Lower lobe of right lung (tissue), 2 donors: ENCODE data around the gene SERF1A. TPM values are rescaled to one million over a fixed set of nuclear protein-coding genes. Genes with fewer than 3 reads are reported as not detected.
A peak's percentile ranks its signal among the peaks of the same experiment; 100 is the strongest.
"Not testable (repeated sequence)": the region's sequence is repeated elsewhere in the genome, so short reads cannot be mapped to it uniquely, and the experiment has no call there.

Source experiments
- ATAC-seq, 2 donors: fragments of 200-7000 bp; cut with Tn5 transposase; one replicate each; pipeline ENCODE4 v1.9.1; 2020 to 2022; ENCODE audit warnings: mild to moderate bottlenecking in 2 of 2, moderate library complexity in 2 of 2
- DNase-seq: peaks from one replicate; pipeline ENCODE4 v3.0.0-alpha.2; 2020
- H3K27ac ChIP-seq: fragments of 200-600 bp; one replicate; pipeline ENCODE4 v1.8.0; 2022
- H3K27me3 ChIP-seq: fragments of 200-600 bp; one replicate; pipeline ENCODE4 v1.8.0; 2022; ENCODE audit warnings: low read depth
- H3K36me3 ChIP-seq: fragments of 200-600 bp; one replicate; pipeline ENCODE4 v1.8.0; 2022; ENCODE audit warnings: mild to moderate bottlenecking
- H3K4me1 ChIP-seq: fragments of 200-600 bp; one replicate; pipeline ENCODE4 v1.8.0; 2022
- H3K4me3 ChIP-seq: fragments of 200-600 bp; one replicate; pipeline ENCODE4 v1.8.0; 2022; ENCODE audit warnings: mild to moderate bottlenecking
- H3K9me3 ChIP-seq: fragments of 200-600 bp; one replicate; pipeline ENCODE4 v1.8.0; 2022
- intact Hi-C: fragments of 100-400 bp; cut with DNase I; formaldehyde crosslinking; loops from one replicate; pipeline ENCODE4 v1.11.0; 2022
- long read RNA-seq: library from polyadenylated mRNA; unstranded; transcript quantifications from one replicate; pipeline ENCODE4 v2.0.0, GENCODE V29; 2021
- total RNA-seq: library from RNA; stranded (reverse); fragmentation: NEBNext Ultra II Directional; extraction: Animal tissue kit (Norgen Biotek cat#: 25700); gene quantifications from one replicate; pipeline ENCODE4 v1.2.1, GENCODE V29; 2021
- donor health status: DM: no; HTN: yes; CAD: no; lungs with severe emphysema.

SERF1A gene
- total RNA-seq = 7.5 TPM
- long read RNA-seq, transcript SERF1A-201 (3 exons, 963 nt) = major isoform, 8 of 17 reads
- long read RNA-seq, partial matches to known transcripts = 1 of 17 reads
- long read RNA-seq, other reads (novel, unspliced or antisense) = 4 of 17 reads

DNA sequence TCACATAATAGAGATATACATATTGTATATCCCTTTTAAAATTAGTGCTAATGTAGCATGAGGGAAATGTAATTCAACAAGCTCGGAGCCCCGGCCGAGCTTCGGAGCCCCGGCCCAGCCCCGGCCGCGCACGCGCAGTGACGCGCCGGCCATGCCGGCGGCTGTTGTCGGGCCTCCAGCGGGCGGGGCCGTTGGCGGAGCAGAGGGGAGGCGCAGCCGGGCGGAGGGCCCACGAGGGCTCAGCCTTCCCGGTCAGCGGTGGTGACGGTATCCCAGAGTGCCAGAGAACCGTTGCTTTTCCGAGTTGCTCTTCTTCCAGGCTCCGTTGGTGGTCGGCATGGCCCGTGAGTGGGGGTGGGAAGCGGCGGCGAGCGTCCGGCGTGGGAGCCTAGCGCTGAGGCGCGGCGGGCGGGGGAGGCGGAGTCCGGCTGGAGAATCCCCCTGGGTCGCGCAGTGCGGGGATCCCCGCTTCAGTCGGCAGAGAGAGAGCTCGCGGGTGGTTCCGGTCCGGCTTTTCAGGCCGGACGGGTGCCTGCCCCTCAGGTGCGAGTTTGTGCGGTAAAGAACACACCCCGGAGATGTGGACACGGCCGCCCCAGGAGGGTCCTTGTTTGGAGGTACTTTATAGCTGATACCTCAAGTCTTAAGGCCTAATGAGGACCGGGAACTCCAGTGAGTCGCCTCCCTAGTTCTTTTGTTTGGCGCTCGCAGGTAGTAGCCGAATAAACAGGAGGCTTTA, at the start of gene SERF1A:
Gene SERF1A (plus strand): TSS at position 137 of the 739 bp plus-strand sequence. CDS start 201 bp downstream, at position 338.
- H3K4me1 ChIP-seq, H3K9me3 ChIP-seq, DNase-seq, H3K27ac ChIP-seq, H3K36me3 ChIP-seq, H3K4me3 ChIP-seq, intact Hi-C loops, H3K27me3 ChIP-seq: not testable (repeated sequence)
- peak; percentile 99 for ATAC-seq

DNA sequence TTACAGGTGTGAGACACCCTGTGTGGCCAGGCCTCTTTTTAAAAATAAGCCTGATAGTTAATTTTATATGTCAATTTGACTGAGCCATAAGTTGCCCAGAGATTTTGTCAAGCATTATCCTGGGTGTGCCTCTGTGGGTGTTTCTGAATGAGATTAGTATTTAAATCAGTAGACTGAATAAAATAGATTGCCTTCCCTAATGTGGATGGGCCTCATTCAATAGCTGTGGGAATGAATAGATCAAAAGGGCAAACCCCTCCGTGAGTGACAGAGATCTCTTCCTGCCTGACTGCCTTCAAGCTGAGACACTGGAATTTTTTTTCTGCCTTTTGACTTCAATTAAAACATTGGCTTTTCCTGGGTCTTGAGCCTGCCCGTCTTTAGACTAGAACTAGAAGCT, 33.7 kb upstream of the SERF1A start:
- H3K27ac ChIP-seq, H3K4me1 ChIP-seq, H3K9me3 ChIP-seq, DNase-seq, H3K4me3 ChIP-seq, H3K36me3 ChIP-seq, H3K27me3 ChIP-seq, ATAC-seq, intact Hi-C loops: not testable (repeated sequence)

DNA sequence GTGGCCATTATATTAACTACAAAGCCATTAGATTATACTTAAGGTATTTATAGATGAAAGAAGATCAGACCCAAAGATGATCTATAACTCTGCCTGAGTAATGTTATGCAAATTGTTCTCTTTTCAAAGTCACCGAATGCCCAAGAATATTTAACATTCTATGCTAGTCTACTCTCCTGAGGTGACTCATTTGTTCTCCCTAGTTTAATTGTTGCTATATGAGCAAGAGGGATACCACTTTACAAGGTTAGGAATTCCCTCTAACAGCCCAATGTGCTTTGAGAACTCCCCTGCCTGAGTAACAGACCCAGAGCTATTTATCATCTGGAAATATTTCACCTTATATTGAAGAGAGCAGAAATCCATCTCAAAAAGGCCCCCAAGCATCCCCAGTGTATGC, 29.8 kb upstream of the SERF1A start:
- intact Hi-C loops, H3K36me3 ChIP-seq, H3K4me3 ChIP-seq, H3K27me3 ChIP-seq, H3K4me1 ChIP-seq, H3K27ac ChIP-seq, H3K9me3 ChIP-seq, ATAC-seq, DNase-seq: not testable (repeated sequence)

DNA sequence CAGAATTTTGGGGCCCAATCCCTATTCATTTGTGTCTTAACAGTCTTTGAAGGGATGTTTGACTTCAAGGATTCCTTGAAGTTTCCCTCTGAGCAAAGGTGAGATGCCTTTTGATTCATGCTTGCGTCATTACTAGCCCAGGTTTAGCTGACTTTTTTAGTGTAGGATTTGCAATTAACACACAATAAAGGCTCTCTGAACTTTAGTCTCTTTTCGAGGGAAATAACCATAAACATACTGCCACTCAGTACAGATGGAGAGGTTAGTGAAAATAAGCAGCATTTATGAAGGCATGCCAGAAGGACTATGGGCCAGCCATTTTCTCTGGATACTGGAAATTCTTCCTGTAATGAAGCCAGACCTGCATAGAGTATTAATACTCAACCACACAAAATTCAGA, 4.4 kb upstream of the SERF1A start:
- H3K36me3 ChIP-seq, H3K27me3 ChIP-seq, DNase-seq, H3K4me3 ChIP-seq, ATAC-seq, H3K9me3 ChIP-seq, H3K27ac ChIP-seq, intact Hi-C loops, H3K4me1 ChIP-seq: not testable (repeated sequence)

DNA sequence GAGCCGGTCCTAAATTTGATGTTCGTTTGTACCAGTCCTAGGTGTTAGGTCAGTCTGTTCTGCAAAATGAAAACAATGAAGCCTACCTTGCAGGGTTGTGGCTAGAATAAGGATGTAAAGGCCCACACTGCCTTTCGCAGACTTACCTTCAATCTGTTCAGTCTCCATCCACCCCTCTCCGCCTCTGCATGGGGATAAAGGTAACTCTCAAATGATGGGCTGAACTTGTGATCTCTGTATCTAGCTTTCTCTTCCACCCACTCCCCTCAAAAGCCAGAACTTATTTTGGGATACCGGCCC, 753 bp downstream of the SERF1A start:
- H3K9me3 ChIP-seq, H3K27me3 ChIP-seq, H3K4me3 ChIP-seq, intact Hi-C loops, H3K36me3 ChIP-seq, H3K4me1 ChIP-seq, H3K27ac ChIP-seq, DNase-seq: not testable (repeated sequence)
- ATAC-seq = peak in 1 of 2 donors; percentile 55

DNA sequence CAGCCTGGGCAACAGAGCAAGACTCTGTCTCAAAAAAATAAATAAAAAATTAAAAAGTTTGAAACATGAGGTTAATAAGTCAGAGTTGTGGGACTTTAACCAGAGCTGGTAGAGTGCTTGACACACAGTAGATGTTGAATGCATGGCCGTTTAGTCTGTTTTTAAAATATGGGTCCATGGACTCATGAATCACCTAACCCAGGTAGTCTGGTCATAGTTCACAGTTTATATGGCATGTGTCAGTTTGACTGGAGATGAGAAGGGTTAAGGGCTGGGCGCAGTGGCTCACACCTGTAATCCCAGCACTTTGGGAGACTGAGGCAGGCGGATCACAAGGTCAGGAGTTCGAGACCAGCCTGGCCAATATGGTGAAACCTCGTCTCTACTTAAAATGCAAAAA, 6.2 kb downstream of the SERF1A start:
- DNase-seq, ATAC-seq, H3K36me3 ChIP-seq, intact Hi-C loops, H3K4me1 ChIP-seq, H3K9me3 ChIP-seq, H3K27me3 ChIP-seq, H3K27ac ChIP-seq, H3K4me3 ChIP-seq: not testable (repeated sequence)

DNA sequence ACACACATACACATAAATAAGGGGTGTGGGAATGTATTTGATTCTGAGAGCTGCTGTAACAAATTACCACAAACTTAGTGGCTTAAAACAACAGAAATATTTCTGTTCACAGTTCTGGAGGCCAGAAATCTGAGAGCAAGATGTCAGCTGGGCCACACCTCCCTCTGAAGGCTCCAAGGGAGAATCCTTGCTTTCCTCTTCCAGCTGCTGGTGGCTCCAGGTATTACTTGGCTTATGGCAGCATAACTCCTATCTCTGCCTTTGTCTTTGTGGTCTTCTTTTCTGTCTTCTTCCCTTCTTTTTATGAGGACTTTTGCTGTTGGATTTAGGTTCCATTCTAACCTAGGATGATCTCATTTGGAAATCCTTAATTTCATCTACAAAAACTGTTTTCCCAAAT, 16.4 kb downstream of the SERF1A start:
- H3K36me3 ChIP-seq, H3K9me3 ChIP-seq, DNase-seq, H3K4me3 ChIP-seq, H3K27me3 ChIP-seq, H3K27ac ChIP-seq, ATAC-seq, intact Hi-C loops, H3K4me1 ChIP-seq: not testable (repeated sequence)

DNA sequence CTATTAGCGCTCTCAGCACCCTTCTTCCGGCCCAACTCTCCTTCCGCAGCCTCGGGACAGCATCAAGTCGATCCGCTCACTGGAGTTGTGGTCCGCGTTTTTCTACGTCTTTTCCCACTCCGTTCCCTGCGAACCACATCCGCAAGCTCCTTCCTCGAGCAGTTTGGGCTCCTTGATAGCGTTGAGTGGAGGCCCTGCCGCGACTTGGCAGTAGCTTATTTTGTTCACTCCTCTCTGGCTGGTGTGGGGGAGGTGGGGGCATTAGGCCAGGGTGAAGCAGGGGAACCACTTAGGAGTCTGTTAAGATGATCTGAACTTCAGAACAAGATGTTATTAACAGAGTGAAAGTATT, 24.7 kb downstream of the SERF1A start:
- intact Hi-C loops, H3K4me1 ChIP-seq, H3K9me3 ChIP-seq, H3K27me3 ChIP-seq, H3K27ac ChIP-seq, H3K36me3 ChIP-seq, H3K4me3 ChIP-seq, DNase-seq: not testable (repeated sequence)
- ATAC-seq = peak; percentile 63 to 68

DNA sequence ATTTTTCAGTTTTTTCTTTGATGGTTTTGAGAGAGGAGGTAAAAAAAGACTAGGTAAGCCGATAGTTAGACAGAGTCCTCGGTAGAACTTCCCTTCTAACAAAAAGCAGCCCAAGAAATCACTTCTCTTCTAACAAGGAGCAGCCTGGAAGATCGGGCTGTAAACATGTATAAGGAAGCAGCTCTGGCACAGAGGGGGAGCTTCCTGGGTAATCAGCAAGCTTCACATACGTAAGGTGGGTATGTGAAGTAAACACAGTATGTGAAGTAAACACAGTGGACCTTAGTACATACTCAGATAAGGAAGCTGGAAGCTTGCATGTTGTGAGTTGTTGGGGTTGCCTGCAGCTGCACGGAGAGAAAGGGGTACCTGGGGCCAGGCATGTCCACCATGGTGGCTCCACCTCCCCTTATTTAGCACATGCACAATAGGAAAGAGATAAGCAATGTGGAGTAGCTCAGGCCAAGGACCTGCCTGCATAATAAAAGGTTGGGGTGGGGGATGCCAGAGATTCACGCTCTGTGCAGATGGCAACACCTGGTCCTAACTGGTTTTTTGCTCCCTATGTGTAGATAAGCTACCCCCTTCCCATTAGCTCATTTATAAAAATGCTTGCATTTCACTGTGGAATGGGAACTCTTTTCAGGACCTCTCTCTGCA, 31.4 kb downstream of the SERF1A start:
- H3K9me3 ChIP-seq, DNase-seq, intact Hi-C loops, ATAC-seq, H3K4me1 ChIP-seq, H3K27ac ChIP-seq, H3K27me3 ChIP-seq, H3K36me3 ChIP-seq, H3K4me3 ChIP-seq: not testable (repeated sequence)

DNA sequence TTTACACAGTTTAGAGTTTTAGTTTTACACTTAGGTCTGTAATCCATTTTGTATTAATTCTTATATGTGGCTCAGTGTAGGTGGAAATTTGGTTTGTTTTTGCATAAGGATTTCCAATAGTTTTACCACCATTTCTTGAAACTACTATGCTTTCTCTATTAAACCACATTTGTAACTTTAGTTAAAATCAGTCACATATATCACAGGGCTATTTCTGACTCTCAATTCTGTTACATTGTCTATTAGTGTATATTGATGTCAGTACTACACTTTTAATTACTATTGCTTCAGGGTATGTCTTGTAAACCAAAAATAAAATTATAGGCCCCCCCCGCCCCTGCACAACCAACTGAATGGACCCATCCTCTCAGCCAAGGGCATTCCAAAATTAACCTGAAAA, 32.1 kb downstream of the SERF1A start:
- intact Hi-C loops, H3K36me3 ChIP-seq, H3K27ac ChIP-seq, H3K4me3 ChIP-seq, H3K4me1 ChIP-seq, H3K27me3 ChIP-seq, DNase-seq, H3K9me3 ChIP-seq, ATAC-seq: not testable (repeated sequence)

DNA sequence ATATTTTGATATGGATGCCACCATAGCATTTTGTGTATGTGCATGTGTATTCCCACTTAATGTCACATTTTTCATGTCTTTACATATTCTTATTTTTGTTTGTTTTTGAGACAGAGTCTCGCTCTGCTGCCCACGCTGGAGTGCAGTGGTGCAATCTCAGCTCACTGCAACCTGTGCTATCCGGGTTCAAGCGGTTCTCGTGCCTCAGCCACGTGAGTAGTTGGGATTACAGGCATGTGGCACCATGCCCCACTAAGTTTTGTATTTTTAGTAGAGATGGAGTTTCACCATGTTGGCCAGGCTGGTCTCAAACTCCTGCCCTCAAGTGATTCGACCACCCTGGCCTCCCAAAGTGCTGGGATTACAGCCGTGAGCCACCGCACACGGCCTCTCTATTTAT, 52.6 kb downstream of the SERF1A start:
- H3K27ac ChIP-seq, H3K4me3 ChIP-seq, H3K9me3 ChIP-seq, H3K4me1 ChIP-seq, H3K36me3 ChIP-seq, intact Hi-C loops, H3K27me3 ChIP-seq, ATAC-seq: not testable (repeated sequence)
- peak; percentile 34 for DNase-seq

Other genes starting within 250 kb of the SERF1A start
- gene SMN1, start 24.4 kb downstream of the SERF1A start, total RNA-seq = 34.8 TPM
- gene NAIP, start 124.7 kb downstream of the SERF1A start, total RNA-seq = 43.9 TPM
- gene GTF2H2, start 167.0 kb downstream of the SERF1A start, total RNA-seq = 28.7 TPM